Osteoblast (primary cell): Measurements from ENCODE around the gene SHROOM4. TPM values are rescaled to one million over a fixed set of nuclear protein-coding genes. Genes with fewer than 3 reads are reported as not detected.

Experiments used
- DNase-seq: peaks from one replicate; pipeline ENCODE4 v3.0.0; 2011; ENCODE audit warnings: low spot score, mixed read lengths; ENCODE audit not compliant: insufficient read length; ENCODE audit errors: missing footprints
- H2AFZ ChIP-seq: 2 replicates; pipeline ENCODE4 v1.6.0; 2011; ENCODE audit warnings: mild to moderate bottlenecking, low read length
- H3K27ac ChIP-seq: 2 replicates; pipeline ENCODE4 v1.5.1; 2011; ENCODE audit warnings: mild to moderate bottlenecking, low read depth, low read length, moderate library complexity
- H3K27me3 ChIP-seq: 2 replicates; pipeline ENCODE4 v1.6.0; 2012; ENCODE audit warnings: mild to moderate bottlenecking, control low read depth, inconsistent platforms, low read length, moderate library complexity; ENCODE audit not compliant: insufficient read depth
- H3K36me3 ChIP-seq: 2 replicates; pipeline ENCODE4 v1.5.1; 2011; ENCODE audit warnings: mild to moderate bottlenecking, low read length, control low read depth, moderate library complexity; ENCODE audit not compliant: insufficient read depth
- H3K4me1 ChIP-seq: 2 replicates; pipeline ENCODE4 v1.5.1; 2011; ENCODE audit warnings: mild to moderate bottlenecking, low read length, control low read depth, moderate library complexity; ENCODE audit not compliant: insufficient read depth
- H3K4me2 ChIP-seq: 2 replicates; pipeline ENCODE4 v1.6.0; 2011; ENCODE audit warnings: mild to moderate bottlenecking, low read length; ENCODE audit not compliant: insufficient read depth
- H3K4me3 ChIP-seq: fragments of 200-600 bp; sonication (generic); 3 replicates; pipeline ENCODE4 v1.5.1; 2012; ENCODE audit warnings: mild to moderate bottlenecking, low read length, inconsistent platforms; ENCODE audit not compliant: insufficient read depth
- H3K79me2 ChIP-seq: 2 replicates; pipeline ENCODE4 v1.6.0; 2012; ENCODE audit warnings: mild to moderate bottlenecking, low read length, control low read depth, inconsistent platforms; ENCODE audit not compliant: insufficient read depth
- H3K9me3 ChIP-seq: 2 replicates; pipeline ENCODE4 v1.5.1; 2011; ENCODE audit warnings: low read depth, low read length, control low read depth
- H4K20me1 ChIP-seq: 2 replicates; pipeline ENCODE4 v1.6.0; 2012; ENCODE audit warnings: mild to moderate bottlenecking, low read length, control low read depth; ENCODE audit not compliant: insufficient read depth
- CTCF ChIP-seq: IDR thresholded peaks from 2 replicates; pipeline ENCODE4 v1.5.1; 2011; ENCODE audit warnings: mild to moderate bottlenecking, low read depth, low read length, moderate library complexity; ENCODE audit errors: extremely low read depth
- total RNA-seq: library from RNA; depleted of rRNA; stranded (reverse); fragments of >200 nt; gene quantifications from 2 replicates; pipeline ENCODE4 v1.2.3, GENCODE V29; 2012

SHROOM4 gene
- total RNA-seq, 1 donor = 2.2 TPM

- Histone ChIP-seq H3K4me1 (peaks cover 10% of the 10 kb centered on the region), H4K20me1 (peaks cover under 1% of the 10 kb centered on the region), H3K9me3 (no peaks in the 10 kb centered on the region), H2AFZ (no peak overlapping the region), H3K27me3 (peaks cover 6% of the 10 kb centered on the region), H3K27ac (no peak overlapping the region), H3K4me2 (no peak overlapping the region), H3K36me3 (no peaks in the 10 kb centered on the region), H3K79me2 (no peaks in the 10 kb centered on the region), H3K4me3 (no peak overlapping the region)
- TF ChIP-seq CTCF = no peak
- no peak for DNase-seq
Measured at GRCh38 chrX:50716706-50717105, 97.3 kb downstream of the SHROOM4 start.

GRCh38 chrX:50712777-50713176, 101.2 kb downstream of the SHROOM4 start:
- Histone ChIP-seq H3K4me3 (no peak overlapping the region), H3K9me3 (no peaks in the 10 kb centered on the region), H4K20me1 (peaks cover 2% of the 10 kb centered on the region), H3K27me3 (peaks cover 15% of the 10 kb centered on the region), H3K4me1 (no peaks in the 10 kb centered on the region), H3K36me3 (no peaks in the 10 kb centered on the region), H3K79me2 (no peaks in the 10 kb centered on the region), H2AFZ (no peak overlapping the region), H3K4me2 (no peak overlapping the region), H3K27ac (no peak overlapping the region)
- DNase-seq = no peak
- TF ChIP-seq CTCF = no peak

GRCh38 chrX:50711907-50712306, 102.1 kb downstream of the SHROOM4 start:
- peaks cover 2% of the 10 kb centered on the region for H4K20me1 ChIP-seq

More at GRCh38 chrX:50711907-50712306, 102.1 kb downstream of the SHROOM4 start:
- no peak overlapping the region for H3K4me2 ChIP-seq
- peaks cover 15% of the 10 kb centered on the region for H3K27me3 ChIP-seq
- TF ChIP-seq CTCF = no peak
- no peaks in the 10 kb centered on the region for H3K9me3 ChIP-seq
- H3K4me3 ChIP-seq = no peak overlapping the region
- DNase-seq = no peak
- H2AFZ ChIP-seq = no peak overlapping the region
- no peaks in the 10 kb centered on the region for H3K36me3 ChIP-seq
- no peaks in the 10 kb centered on the region for H3K79me2 ChIP-seq
- no peak overlapping the region for H3K27ac ChIP-seq
- no peaks in the 10 kb centered on the region for H3K4me1 ChIP-seq
